K562 (cell line): ENCODE data around the gene ARL14EPL. TPM values are rescaled to one million over a fixed set of nuclear protein-coding genes. Genes with fewer than 3 reads are reported as not detected.

Source experiments
- CAMTA2 ChIP-seq: fragments of 250-450 bp; sonication (Bioruptor Pico); conservative IDR thresholded peaks from 2 replicates; pipeline ENCODE4 v1.5.1; 2022
- CEBPG ChIP-seq, 3 experiments: fragments of 200-800 bp in 1 of 3; sonication (Bioruptor generic) in 1 of 3; sonication (generic) in 1 of 3; formaldehyde crosslinking in 1 of 3; IDR thresholded peaks in 2 of 3; conservative IDR thresholded peaks in 1 of 3; 2 replicates each; pipeline versions ENCODE4 v1.6.1 to v1.8.0; 2016 to 2022; ENCODE audit warnings: missing compliant biosample characterization in 2 of 3, missing genetic modification characterization in 2 of 3, mild to moderate bottlenecking in 1 of 3, missing genetic modification reagents in 1 of 3
- EGR1 ChIP-seq: fragments of 450-650 bp; conservative IDR thresholded peaks from 2 replicates; pipeline ENCODE4 v1.6.1; 2017; ENCODE audit warnings: mild to moderate bottlenecking
- NKRF ChIP-seq: fragments of 450-650 bp; IDR thresholded peaks from 2 replicates; pipeline ENCODE4 v1.6.1; 2016; ENCODE audit warnings: borderline replicate concordance
- PATZ1 ChIP-seq: fragments of 250-450 bp; sonication (Bioruptor Pico); IDR thresholded peaks from 2 replicates; pipeline ENCODE4 v1.5.0; 2020; ENCODE audit warnings: mild to moderate bottlenecking, borderline replicate concordance
- TCFL5 ChIP-seq: fragments of 250-450 bp; sonication (Bioruptor Pico); conservative IDR thresholded peaks from 2 replicates; pipeline ENCODE4 v1.6.1; 2021; ENCODE audit warnings: mild to moderate bottlenecking, moderate library complexity, matching md5 sums
- TEAD4 ChIP-seq, 2 experiments: sonication (generic) in 1 of 2; formaldehyde crosslinking in 1 of 2; IDR thresholded peaks; 2 replicates each; pipeline versions ENCODE4 v1.6.1 to v1.8.0; 2012 to 2022; ENCODE audit warnings: borderline replicate concordance in 1 of 2, inconsistent platforms in 1 of 2, low read length in 1 of 2, mild to moderate bottlenecking in 1 of 2, missing genetic modification reagents in 1 of 2
- TFAM ChIP-seq: fragments of 250-450 bp; sonication (Bioruptor Pico); conservative IDR thresholded peaks from 2 replicates; pipeline ENCODE4 v1.5.0; 2021; ENCODE audit warnings: mild to moderate bottlenecking, moderate library complexity
- polyA plus RNA-seq, 8 experiments: library from polyadenylated mRNA; depleted of rRNA in 4 of 8; stranded (reverse) in 5 of 8; unstranded in 3 of 8; fragments of >200 nt; fragmentation: Nextera tagmentation in 2 of 8; fragmentation: Illumina TruSeq in 1 of 8; extraction: Ambion mirVana in 2 of 8; extraction: Trizol in 1 of 8; gene quantifications; 2 replicates each; pipeline versions ENCODE4 v1.2.1 to v1.2.3, GENCODE V29; 2011 to 2014; ENCODE audit warnings: inconsistent platforms in 1 of 8, missing spikeins in 1 of 8
- total RNA-seq, 7 experiments: library from RNA; depleted of rRNA in 6 of 7; stranded (reverse); fragments of >200 nt in 6 of 7; fragmentation: Illumina TruSeq in 2 of 7; extraction: Trizol in 2 of 7; gene quantifications; 2 replicates each; pipeline versions ENCODE4 v1.2.1 to v1.2.3, GENCODE V29; 2011 to 2021; ENCODE audit warnings: low replicate concordance in 1 of 7
- TF ChIP-seq, protein P1 (sequence below): fragments of 450-650 bp; IDR thresholded peaks from 2 replicates; pipeline ENCODE4 v1.6.1; 2018; ENCODE audit not compliant: partially characterized antibody
- TF ChIP-seq, protein P2 (sequence below): sonication (generic); IDR thresholded peaks from 2 replicates; pipeline ENCODE4 v1.6.1; 2016
- TF ChIP-seq, protein P3 (sequence below): fragments of 250-450 bp; sonication (Bioruptor Pico); IDR thresholded peaks from 2 replicates; pipeline ENCODE4 v1.5.0; 2020; ENCODE audit warnings: mild to moderate bottlenecking

ARL14EPL gene
- total and polyA plus RNA-seq, 9 of the 15 experiments (the other 6 are each of a cell fraction or from before 2014, with no cell fraction given) = 0.06 to 0.14 (median 0.08) TPM; not detected in 5

- TF ChIP-seq, protein P1, sequence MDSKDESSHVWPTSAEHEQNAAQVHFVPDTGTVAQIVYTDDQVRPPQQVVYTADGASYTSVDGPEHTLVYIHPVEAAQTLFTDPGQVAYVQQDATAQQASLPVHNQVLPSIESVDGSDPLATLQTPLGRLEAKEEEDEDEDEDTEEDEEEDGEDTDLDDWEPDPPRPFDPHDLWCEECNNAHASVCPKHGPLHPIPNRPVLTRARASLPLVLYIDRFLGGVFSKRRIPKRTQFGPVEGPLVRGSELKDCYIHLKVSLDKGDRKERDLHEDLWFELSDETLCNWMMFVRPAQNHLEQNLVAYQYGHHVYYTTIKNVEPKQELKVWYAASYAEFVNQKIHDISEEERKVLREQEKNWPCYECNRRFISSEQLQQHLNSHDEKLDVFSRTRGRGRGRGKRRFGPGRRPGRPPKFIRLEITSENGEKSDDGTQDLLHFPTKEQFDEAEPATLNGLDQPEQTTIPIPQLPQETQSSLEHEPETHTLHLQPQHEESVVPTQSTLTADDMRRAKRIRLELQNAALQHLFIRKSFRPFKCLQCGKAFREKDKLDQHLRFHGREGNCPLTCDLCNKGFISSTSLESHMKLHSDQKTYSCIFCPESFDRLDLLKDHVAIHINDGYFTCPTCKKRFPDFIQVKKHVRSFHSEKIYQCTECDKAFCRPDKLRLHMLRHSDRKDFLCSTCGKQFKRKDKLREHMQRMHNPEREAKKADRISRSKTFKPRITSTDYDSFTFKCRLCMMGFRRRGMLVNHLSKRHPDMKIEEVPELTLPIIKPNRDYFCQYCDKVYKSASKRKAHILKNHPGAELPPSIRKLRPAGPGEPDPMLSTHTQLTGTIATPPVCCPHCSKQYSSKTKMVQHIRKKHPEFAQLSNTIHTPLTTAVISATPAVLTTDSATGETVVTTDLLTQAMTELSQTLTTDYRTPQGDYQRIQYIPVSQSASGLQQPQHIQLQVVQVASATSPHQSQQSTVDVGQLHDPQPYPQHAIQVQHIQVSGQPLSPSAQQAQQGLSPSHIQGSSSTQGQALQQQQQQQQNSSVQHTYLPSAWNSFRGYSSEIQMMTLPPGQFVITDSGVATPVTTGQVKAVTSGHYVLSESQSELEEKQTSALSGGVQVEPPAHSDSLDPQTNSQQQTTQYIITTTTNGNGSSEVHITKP = no peak
- TF ChIP-seq NKRF (peak; percentile 67; the same call in 1 of the 2 replicates), TEAD4 (IDR thresholded peaks at IDR 0.05; ENCODE audit: low read length) (no peak), TEAD4 (CRISPR knock-in tag; IDR thresholded peaks at IDR 0.05; ENCODE audit: borderline replicate concordance) (no peak), PATZ1 (CRISPR knock-in tag) (no peak), EGR1 (no peak), TCFL5 (no peak), CEBPG (CRISPR knock-in tag; IDR thresholded peaks at IDR 0.05) (no peak), CEBPG (tag; conservative IDR thresholded peaks at IDR 0.05 in 1 of 2, IDR thresholded peaks at IDR 0.05 in 1 of 2) (no peak), TFAM (no peak), CAMTA2 (CRISPR knock-in tag) (no peak)
- TF ChIP-seq, protein P2, sequence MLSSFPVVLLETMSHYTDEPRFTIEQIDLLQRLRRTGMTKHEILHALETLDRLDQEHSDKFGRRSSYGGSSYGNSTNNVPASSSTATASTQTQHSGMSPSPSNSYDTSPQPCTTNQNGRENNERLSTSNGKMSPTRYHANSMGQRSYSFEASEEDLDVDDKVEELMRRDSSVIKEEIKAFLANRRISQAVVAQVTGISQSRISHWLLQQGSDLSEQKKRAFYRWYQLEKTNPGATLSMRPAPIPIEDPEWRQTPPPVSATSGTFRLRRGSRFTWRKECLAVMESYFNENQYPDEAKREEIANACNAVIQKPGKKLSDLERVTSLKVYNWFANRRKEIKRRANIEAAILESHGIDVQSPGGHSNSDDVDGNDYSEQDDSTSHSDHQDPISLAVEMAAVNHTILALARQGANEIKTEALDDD = no peak
- TF ChIP-seq, protein P3, sequence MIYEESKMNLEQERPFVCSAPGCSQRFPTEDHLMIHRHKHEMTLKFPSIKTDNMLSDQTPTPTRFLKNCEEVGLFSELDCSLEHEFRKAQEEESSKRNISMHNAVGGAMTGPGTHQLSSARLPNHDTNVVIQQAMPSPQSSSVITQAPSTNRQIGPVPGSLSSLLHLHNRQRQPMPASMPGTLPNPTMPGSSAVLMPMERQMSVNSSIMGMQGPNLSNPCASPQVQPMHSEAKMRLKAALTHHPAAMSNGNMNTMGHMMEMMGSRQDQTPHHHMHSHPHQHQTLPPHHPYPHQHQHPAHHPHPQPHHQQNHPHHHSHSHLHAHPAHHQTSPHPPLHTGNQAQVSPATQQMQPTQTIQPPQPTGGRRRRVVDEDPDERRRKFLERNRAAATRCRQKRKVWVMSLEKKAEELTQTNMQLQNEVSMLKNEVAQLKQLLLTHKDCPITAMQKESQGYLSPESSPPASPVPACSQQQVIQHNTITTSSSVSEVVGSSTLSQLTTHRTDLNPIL (CRISPR knock-in tag) = no peak
These were observed 52.8 kb downstream of the ARL14EPL start, which contains the start of gene COMMD10 (continued) for GRCh38 chr5:116084871-116085715.
